DMS153 treated with DMSO at 0.1 percent for 48 hours (cell line): ENCODE data around the gene RTP2.

ENCODE experiments used
- DNase-seq: peaks from one replicate; lab custom pipeline; 2025; ENCODE audit not compliant: unreplicated experiment; lab: John Stamatoyannopoulos, UW

Gene RTP2

GRCh38 chr3:187739094-187739560 is 36.8 kb upstream of the RTP2 start:
- no peak for DNase-seq

- peak; percentile 82 for DNase-seq
Observed at GRCh38 chr3:187738331-187739093, 36.2 kb upstream of the RTP2 start.

- DNase-seq, result no peak
Observed at GRCh38 chr3:187738071-187738330, 35.6 kb upstream of the RTP2 start.

GRCh38 chr3:187737368-187738070 is 35.2 kb upstream of the RTP2 start:
- peak; percentile 12 for DNase-seq

- no peak for DNase-seq
Observed at GRCh38 chr3:187737006-187737367, 34.6 kb upstream of the RTP2 start.

GRCh38 chr3:187736418-187736871 is 34.1 kb upstream of the RTP2 start:
- DNase-seq, result no peak

GRCh38 chr3:187735837-187736236 is 33.5 kb upstream of the RTP2 start:
- no peak for DNase-seq

GRCh38 chr3:187735383-187735782 is 33.0 kb upstream of the RTP2 start:
- DNase-seq, result no peak

GRCh38 chr3:187734841-187735240 is 32.5 kb upstream of the RTP2 start:
- DNase-seq, result no peak

GRCh38 chr3:187733371-187733770 is 31.0 kb upstream of the RTP2 start:
- DNase-seq, result no peak

- no peak for DNase-seq
Observed at GRCh38 chr3:187729598-187729997, 27.2 kb upstream of the RTP2 start.

- DNase-seq, result no peak
Observed at GRCh38 chr3:187728940-187729583, 26.7 kb upstream of the RTP2 start.

- DNase-seq, result no peak
Observed at GRCh38 chr3:187728248-187728647, 25.9 kb upstream of the RTP2 start.

GRCh38 chr3:187726564-187726963 is 24.2 kb upstream of the RTP2 start:
- no peak for DNase-seq

GRCh38 chr3:187725653-187726370 is 23.5 kb upstream of the RTP2 start:
- no peak for DNase-seq

GRCh38 chr3:187725224-187725623 is 22.9 kb upstream of the RTP2 start:
- DNase-seq, result no peak

- no peak for DNase-seq
Observed at GRCh38 chr3:187722206-187722612, 19.9 kb upstream of the RTP2 start.

- DNase-seq, result no peak
Observed at GRCh38 chr3:187721055-187721454, 18.7 kb upstream of the RTP2 start.

GRCh38 chr3:187720337-187720670 is 17.9 kb upstream of the RTP2 start:
- no peak for DNase-seq

- DNase-seq, result no peak
Observed at GRCh38 chr3:187719628-187720336, 17.4 kb upstream of the RTP2 start.

GRCh38 chr3:187718802-187719201 is 16.4 kb upstream of the RTP2 start:
- DNase-seq, result no peak
